NOMO-1 (cell line): Measurements from ENCODE around the gene TMIGD2.
"Not testable (repeated sequence)": the region's sequence is repeated elsewhere in the genome, so short reads cannot be mapped to it uniquely, and the experiment has no call there.

Experiments used
- DNase-seq, 2 experiments: peaks; one replicate each; lab custom pipeline; 2025; ENCODE audit not compliant: unreplicated experiment in 2 of 2; lab: John Stamatoyannopoulos, UW

TMIGD2 gene, protein sequence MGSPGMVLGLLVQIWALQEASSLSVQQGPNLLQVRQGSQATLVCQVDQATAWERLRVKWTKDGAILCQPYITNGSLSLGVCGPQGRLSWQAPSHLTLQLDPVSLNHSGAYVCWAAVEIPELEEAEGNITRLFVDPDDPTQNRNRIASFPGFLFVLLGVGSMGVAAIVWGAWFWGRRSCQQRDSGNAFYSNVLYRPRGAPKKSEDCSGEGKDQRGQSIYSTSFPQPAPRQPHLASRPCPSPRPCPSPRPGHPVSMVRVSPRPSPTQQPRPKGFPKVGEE

DNA sequence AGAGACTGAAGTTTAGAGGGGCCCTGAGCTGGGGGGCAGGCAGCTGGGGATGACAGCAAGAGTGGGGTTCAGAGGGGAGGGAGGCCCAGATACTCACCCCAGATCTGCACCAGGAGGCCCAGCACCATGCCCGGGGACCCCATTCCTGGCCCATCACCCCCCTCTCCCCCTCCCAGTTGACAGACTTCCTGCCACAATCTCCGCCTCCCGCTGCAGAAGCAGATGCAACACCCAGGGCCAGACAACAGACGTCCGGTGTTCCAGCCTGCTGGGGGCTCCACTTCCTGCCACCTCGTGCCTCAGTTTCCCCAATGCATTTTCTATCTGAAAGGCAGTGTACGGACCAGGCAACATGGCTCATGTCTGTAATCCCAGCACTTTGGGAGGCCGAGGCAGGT, at the start of gene TMIGD2:
TSS of gene TMIGD2 (minus strand) at position 147 of the 398 bp plus-strand sequence. CDS start at position 143, 4 bp downstream.
- DNase-seq, result no peak

DNA sequence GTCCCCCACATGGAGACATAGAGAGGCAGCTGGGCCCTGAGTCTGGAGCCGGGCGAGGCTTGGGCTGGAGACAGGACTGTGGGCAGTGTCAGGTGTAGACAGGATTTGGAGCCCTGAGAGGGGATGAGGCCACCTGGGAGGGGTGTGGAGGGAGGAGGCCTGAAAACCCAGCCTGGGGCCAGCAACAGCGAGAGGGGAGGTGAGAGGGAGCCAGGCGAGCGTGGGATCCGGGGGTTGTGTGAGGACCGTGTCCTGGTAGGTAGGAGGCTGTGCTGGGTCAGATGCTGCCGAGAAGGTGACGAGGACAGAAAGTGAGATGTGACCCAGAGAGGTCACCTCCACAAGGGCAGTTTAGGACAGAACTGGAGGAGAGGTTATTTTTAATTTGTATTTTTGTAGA, 48.5 kb upstream of the TMIGD2 start:
- DNase-seq, result no peak

- no peak for DNase-seq
These were observed 47.9 kb upstream of the TMIGD2 start for GRCh38 chr19:4350111-4350510.

GRCh38 chr19:4349225-4349624, 47.0 kb upstream of the TMIGD2 start:
- DNase-seq, result not testable (repeated sequence)

DNA sequence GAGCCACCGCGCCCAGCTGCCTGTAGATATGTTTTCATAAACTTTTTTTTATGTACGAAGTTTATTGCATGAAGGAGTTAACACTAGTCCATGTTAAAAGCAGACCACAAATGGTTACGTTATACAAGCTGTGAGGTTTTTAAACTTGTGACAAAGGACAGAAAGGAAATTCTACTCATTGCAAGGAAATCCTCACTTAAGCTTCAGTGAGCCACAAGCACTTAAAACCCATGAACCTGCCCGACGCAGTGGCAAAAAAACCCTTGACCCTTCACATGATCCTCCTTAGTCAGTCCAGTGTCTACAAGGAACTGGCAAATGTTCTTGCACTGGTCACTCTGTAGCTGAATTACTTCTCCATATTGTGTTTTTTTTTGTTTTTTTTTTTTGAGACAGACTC, 45.3 kb upstream of the TMIGD2 start:
- DNase-seq, result no peak

DNA sequence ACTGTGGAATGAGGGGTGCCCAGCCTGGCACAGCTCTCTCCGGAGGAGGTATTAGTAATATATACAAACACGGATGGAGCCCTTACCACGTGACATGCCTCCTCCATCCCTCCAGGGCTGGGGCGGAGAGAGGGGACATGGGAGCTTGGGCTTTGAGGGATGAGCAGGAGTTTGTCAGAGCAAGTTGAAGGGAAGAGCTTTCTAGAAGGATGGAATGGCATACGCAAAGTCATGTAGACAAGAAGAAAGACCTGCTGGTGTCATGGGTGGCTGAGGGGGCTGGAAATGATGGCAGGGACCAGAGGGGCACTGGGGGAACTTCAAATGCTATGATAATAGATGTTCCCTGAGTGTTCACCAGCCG, 43.8 kb upstream of the TMIGD2 start:
- no peak for DNase-seq

DNA sequence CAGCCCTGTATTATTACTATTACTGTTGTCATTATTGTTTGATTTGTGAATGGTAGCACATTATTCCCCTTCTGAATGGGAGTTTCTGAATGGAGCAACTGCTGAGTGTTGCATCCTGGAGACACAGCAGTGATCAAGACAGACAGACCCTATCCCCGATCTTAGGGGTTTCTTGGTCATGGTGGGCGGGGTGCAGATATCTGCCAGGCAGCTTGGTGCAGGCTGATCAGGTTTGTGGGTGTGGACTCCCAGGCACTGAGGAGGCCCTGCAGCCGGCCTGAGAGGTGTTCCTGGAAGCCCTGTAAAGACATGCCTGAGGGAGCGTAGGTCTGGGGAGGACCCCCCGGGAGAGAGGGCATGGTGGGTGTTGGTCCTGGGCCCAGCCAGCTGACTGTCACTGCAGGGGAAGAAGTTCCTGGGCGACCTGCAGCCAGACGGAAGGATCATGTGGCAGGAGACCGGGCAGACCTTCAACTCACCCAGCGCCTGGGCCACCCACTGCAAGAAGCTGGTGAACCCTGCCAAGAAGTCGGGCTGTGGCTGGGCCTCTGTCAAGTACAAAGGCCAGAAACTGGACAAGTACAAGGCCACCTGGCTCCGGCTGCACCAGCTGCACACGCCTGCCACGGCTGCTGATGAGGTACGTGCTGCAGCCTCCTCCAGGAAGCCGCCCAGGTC, 43.3 kb upstream of the TMIGD2 start:
- no peak for DNase-seq

GRCh38 chr19:4343370-4344307, 41.5 kb upstream of the TMIGD2 start, which contains the start of gene MPND:
Gene MPND (plus strand): TSS chr19:4343562. CDS start chr19:4343594, 32 bp downstream.
- peak; percentile 82 to 85 for DNase-seq

DNA sequence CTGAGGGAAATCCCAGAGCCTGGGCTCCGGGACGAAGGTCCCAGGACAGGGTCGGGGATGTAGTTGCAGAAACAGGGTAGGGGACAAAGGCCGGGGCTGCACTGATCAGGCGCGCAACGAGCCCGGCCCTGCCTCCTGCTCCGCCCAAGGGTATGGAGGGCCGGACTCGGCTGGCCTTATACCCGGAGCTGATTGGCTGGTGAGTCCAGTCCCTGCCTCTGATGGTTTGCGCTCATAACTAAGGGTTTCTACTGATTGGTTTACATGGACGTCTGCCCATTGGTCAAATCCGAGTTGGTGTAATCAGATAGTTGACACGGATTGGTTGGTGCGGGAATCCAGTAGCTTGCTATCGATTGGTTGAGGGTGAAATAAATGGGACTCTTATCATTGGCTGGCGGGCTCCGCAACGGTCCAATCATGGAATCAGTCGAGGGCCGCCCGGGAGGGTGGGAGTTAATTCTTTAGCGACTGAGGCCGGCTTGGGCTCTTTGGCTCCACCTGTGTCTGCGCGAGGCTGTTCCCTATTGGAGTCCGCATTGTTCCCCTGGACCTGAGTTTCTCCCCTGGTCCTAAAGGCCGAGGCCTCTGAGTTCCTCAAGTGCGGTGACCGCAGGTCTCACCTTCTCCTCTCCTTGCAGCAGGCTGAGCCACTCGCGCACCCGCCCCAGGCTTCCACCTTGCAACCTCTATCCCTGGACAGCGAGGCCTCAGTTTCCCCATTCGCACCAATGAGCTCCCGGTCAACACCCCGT, 40.6 kb upstream of the TMIGD2 start:
- peak; percentile 99 for DNase-seq

DNA sequence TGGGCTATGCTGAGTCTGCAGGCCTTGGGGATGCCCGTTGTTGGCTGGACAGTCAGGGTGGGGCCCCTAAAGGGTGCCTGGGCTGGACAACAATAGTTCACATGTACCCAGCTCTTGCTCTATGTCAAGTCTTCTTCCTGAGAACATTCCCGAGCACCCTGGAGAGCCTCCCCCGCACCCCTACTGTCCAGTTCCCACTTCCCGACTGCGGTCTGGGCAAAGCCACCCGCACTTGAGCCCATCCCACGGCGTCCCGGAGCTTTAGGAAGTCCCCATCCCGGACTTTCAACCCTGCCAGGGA, 40.1 kb upstream of the TMIGD2 start:
- no peak for DNase-seq

GRCh38 chr19:4338441-4339355, 36.5 kb upstream of the TMIGD2 start, which contains the start of gene STAP2:
Gene STAP2 (minus strand): TSS chr19:4338827. CDS start chr19:4338753, 74 bp downstream.
- DNase-seq, result no peak

- DNase-seq, result no peak
These were observed 35.8 kb upstream of the TMIGD2 start for GRCh38 chr19:4337906-4338440.

- DNase-seq, result no peak
These were observed 32.9 kb upstream of the TMIGD2 start for GRCh38 chr19:4334929-4335570.

- no peak for DNase-seq
These were observed 27.7 kb upstream of the TMIGD2 start for GRCh38 chr19:4329858-4330257.

DNA sequence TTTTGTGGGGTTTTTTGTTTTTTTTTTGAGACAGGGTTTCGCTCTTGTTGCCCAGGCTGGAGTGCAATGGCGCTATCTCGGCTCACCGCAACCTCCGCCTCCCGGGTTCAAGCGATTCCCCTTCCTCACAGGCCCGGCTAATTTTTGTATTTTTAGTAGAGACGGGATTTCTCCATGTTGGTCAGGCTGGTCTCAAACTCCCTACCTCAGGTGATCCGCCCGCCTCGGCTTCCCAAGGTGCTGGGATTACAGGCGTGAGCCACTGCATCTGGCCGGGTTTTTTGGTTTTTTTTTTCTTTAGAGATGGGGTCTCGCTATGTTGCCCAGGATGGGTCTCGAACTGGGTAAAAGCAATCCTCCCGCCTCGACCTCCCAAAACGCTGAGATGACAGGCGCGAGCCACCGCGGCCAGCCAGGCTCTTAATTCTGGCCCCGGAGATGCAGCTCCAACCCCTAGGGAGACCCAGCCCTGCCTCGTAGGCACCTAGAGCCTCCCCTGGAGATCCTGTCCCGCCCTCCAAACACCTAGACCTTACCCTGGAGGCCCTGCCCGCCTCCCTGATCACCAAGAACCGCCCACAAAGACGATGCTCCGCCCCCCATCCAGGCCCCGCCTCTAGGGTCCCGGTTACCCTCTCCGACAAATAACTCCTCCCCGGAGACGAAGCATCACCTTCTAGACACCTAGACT, 26.9 kb upstream of the TMIGD2 start:
- DNase-seq, result not testable (repeated sequence)

DNA sequence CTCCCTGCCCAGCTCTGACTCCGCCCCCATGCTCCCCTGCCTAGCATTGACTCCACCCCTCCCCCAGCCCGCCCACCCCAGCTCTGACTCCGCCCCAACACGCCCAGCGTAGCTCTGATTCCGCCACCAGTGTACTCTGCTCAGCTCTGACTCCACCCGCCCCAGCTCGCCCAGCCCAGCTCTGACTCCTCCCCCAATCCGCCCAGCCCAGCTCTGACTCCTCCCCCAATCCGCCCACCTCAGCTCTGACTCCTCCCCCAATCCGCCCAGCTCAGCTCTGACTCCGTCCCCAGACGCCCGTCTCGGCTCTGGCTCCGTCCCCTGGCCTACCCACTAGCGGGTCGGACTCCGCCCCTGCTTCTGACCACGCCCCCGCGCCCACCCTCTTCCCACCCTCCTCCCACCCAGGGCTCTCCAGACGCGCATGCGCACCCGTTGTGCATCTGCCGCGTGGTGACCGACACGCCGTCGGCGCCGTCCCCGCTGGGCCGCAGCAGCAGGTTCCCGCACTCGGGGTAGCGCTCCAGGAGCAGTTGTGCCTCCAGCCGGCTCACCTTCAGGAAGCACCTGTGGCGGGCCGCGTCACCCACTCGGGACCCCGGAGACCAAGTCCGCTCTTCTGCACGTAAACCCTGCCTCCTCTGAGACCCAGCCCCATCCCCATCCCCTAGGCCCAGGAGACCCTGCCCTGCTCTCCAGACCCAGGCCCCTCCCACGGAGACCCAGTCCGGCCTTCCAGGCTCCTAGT, 26.2 kb upstream of the TMIGD2 start:
- DNase-seq, result peak; percentile 93 to 96

- no peak for DNase-seq
These were observed 25.7 kb upstream of the TMIGD2 start for GRCh38 chr19:4327877-4328242.
